ENCODE measurements around the gene RTL1.

RTL1 gene

DNA sequence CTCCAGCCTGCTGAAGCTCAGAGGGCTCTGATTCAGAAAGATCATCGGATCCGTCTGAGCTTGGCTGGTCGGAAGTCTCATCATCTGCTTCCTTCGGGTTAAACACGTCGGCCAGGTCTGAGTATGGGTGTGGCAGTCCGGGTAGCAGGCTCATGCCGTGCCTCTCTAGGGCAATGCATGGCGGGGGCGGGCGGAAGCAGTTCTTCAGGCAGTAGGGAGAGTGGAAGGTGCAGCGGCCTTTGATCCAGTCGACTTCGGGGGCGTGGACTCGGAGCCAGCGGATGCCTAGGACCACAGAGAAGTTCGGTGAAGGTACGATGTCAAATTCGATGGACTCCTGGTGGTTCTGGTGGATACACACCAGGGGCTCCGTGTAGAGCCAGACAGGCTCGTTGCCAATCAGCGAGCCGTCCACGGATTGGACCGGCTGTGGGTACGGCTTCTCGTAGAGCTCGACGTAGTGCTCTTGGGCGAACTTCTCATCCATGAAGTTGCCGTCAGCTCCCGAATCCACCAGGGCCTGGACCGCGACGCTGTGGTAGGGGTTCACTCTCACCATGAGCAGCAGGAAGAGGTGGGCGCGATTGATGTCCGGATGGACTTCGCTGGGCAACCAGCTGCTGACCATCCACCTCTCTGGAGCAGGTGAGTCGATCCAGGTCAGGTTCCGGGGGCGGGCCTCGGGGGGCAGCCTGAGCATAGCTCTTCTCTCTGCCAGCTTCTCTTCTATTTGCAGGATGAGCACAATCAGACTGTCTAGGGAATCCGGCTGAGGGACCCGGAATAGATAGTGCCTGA lies 20.3 kb downstream of the RTL1 start:
- H3F3A ChIP-seq (ENCODE audit: control insufficient read depth, insufficient read depth) = no peaks in the 10 kb centered on the region

DNA sequence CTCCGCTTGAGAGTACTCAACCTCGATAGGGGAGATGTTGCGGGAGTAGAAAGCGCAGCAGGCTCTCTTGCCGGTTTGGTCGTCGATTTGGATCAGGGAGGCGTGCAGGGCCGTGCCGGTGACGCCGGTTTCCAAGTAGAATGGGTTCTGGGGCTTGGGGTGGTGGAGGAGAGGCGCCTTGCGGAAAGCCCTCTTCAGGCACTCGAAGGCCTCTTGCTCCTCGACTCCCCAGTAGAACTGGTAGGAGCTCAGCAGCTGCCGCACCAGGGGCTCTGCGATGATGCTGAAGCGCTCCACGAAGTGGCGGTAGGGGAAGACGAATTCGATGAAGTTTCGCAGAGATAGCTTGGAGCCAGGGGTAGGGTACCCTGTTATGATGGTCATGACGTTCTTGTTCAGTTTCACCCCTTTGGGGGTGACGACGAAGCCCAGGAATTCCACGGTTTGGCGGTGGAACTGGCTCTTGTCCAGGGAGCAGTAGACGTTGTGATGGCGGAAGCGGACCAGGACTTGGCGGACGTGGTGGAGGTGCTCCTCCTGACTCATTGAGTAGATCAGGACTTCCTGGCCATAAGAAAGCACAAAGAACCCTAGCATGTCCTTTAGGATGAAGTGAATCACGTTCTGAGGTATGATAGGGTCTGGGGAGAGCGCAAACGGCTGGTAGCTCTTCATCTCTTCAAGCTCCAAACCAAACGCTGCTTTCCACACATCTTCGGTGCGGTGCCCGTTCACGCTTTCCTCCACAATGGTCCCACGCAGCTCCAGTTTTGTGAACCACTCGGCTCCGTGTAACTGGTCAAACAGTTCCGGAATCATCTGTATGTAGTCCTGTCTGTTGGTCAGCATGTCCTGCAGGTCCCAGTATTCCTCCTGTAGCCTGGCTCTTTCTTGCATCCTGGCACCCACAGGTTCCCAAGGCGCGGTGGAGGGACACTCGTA lies 21.2 kb downstream of the RTL1 start:
- Histone ChIP-seq H4K20me1 (ENCODE audit: control insufficient read depth, insufficient read depth, low read depth, low read length) (no peaks in the 10 kb centered on the region), H3K9me3 (ENCODE audit: control insufficient read depth, insufficient read depth, low read length) (no peaks in the 10 kb centered on the region; the same call in 1 of the 2 replicates), H3K79me2 (ENCODE audit: control insufficient read depth, low read length) (no peaks in the 10 kb centered on the region), H3K27ac (ENCODE audit: low read depth, low read length) (no peak overlapping the region), H3K9me2 (replicated peaks; ENCODE audit: control insufficient read depth, low read length) (no peaks in the 10 kb centered on the region), H3K27me3 (ENCODE audit: control insufficient read depth, low read length) (no peaks in the 10 kb centered on the region), H3K4me2 (ENCODE audit: low read length) (no peak overlapping the region), H3F3A (ENCODE audit: control insufficient read depth, insufficient read depth) (no peaks in the 10 kb centered on the region), H3K4me1 (ENCODE audit: control insufficient read depth, low read length) (no peaks in the 10 kb centered on the region), H3K36me3 (ENCODE audit: control insufficient read depth, low read length) (no peaks in the 10 kb centered on the region), H3K4me3 (ENCODE audit: low read length) (no peak overlapping the region)
- TF ChIP-seq, protein P1, sequence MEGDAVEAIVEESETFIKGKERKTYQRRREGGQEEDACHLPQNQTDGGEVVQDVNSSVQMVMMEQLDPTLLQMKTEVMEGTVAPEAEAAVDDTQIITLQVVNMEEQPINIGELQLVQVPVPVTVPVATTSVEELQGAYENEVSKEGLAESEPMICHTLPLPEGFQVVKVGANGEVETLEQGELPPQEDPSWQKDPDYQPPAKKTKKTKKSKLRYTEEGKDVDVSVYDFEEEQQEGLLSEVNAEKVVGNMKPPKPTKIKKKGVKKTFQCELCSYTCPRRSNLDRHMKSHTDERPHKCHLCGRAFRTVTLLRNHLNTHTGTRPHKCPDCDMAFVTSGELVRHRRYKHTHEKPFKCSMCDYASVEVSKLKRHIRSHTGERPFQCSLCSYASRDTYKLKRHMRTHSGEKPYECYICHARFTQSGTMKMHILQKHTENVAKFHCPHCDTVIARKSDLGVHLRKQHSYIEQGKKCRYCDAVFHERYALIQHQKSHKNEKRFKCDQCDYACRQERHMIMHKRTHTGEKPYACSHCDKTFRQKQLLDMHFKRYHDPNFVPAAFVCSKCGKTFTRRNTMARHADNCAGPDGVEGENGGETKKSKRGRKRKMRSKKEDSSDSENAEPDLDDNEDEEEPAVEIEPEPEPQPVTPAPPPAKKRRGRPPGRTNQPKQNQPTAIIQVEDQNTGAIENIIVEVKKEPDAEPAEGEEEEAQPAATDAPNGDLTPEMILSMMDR (IDR thresholded peaks at IDR 0.05; ENCODE audit: low read depth, low read length, poor library complexity, severe bottlenecking) = no peak
- no peak for TF ChIP-seq EZH2phosphoT487 (IDR thresholded peaks at IDR 0.05; ENCODE audit: borderline replicate concordance, low read length)

More for the DNA sequence above, 20.3 kb downstream of the RTL1 start:
- no peaks in the 10 kb centered on the region for H3K79me2 ChIP-seq (ENCODE audit: control insufficient read depth, low read length)
- no peaks in the 10 kb centered on the region for H4K20me1 ChIP-seq (ENCODE audit: control insufficient read depth, insufficient read depth, low read depth, low read length)
- H3K27me3 ChIP-seq (ENCODE audit: control insufficient read depth, low read length) = peaks cover 4% of the 10 kb centered on the region; the same call in 1 of the 2 replicates
- H3K4me3 ChIP-seq (ENCODE audit: low read length) = no peak overlapping the region
- H3K4me1 ChIP-seq (ENCODE audit: control insufficient read depth, low read length) = no peaks in the 10 kb centered on the region
- no peak overlapping the region for H3K27ac ChIP-seq (ENCODE audit: low read depth, low read length)
- H3K9me3 ChIP-seq (ENCODE audit: control insufficient read depth, insufficient read depth, low read length) = no peaks in the 10 kb centered on the region; the same call in 1 of the 2 replicates
- no peak for TF ChIP-seq EZH2phosphoT487 (IDR thresholded peaks at IDR 0.05; ENCODE audit: borderline replicate concordance, low read length)
- TF ChIP-seq, protein P1 (IDR thresholded peaks at IDR 0.05; ENCODE audit: low read depth, low read length, poor library complexity, severe bottlenecking) = no peak
- H3K36me3 ChIP-seq (ENCODE audit: control insufficient read depth, low read length) = no peaks in the 10 kb centered on the region
- H3K4me2 ChIP-seq (ENCODE audit: low read length) = no peak overlapping the region
- no peaks in the 10 kb centered on the region for H3K9me2 ChIP-seq (replicated peaks; ENCODE audit: control insufficient read depth, low read length)

DNA sequence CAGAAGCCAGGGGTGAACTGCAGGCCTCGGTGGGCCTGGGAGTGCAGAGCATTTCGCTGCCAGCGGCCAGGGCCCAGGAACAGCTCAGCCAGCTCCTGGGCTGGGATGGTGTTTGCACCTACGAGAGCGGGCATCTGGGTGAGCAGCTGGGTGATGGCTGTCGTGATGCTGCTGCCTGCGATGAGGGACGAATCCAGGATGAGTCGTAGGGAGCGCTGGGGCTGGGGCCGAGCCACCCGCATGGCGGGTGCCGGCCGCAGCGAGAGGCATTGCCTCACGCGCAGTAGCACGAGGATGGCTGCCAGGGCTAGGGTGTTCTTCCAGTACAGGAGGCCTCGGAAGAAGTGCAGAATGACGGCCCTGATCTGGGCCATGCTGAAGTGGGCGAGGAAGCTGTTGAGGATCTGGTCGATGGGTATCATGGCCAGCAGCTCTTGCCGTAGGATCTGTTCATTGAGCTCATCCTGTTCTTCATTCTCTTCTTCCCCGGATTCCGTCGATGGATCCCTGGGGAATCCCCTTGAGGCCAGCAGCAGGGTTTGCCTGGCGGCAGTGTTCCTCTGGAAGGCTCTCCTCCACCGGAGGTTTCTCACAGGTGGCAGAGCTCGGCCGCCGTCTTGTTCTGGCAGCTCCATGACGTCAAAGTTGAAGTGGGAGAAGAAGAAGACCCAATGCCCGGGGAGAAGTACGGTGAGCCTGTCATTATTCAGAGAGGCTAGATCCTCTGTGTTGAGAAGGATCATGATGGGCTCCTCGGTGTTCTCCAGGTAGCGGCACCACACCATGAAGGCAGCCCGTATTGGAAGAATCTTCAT lies 22.1 kb downstream of the RTL1 start:
- H4K20me1 ChIP-seq (ENCODE audit: control insufficient read depth, insufficient read depth, low read depth, low read length) = no peaks in the 10 kb centered on the region
- H3K79me2 ChIP-seq (ENCODE audit: control insufficient read depth, low read length) = no peaks in the 10 kb centered on the region
- no peaks in the 10 kb centered on the region for H3K27me3 ChIP-seq (ENCODE audit: control insufficient read depth, low read length)
- no peak for TF ChIP-seq EZH2phosphoT487 (IDR thresholded peaks at IDR 0.05; ENCODE audit: borderline replicate concordance, low read length)
- TF ChIP-seq, protein P1 (IDR thresholded peaks at IDR 0.05; ENCODE audit: low read depth, low read length, poor library complexity, severe bottlenecking) = no peak
- H3K4me3 ChIP-seq (ENCODE audit: low read length) = no peak overlapping the region
- H3K36me3 ChIP-seq (ENCODE audit: control insufficient read depth, low read length) = no peaks in the 10 kb centered on the region
- no peaks in the 10 kb centered on the region for H3K4me1 ChIP-seq (ENCODE audit: control insufficient read depth, low read length)
- H3K4me2 ChIP-seq (ENCODE audit: low read length) = no peak overlapping the region
- H3K9me3 ChIP-seq (ENCODE audit: control insufficient read depth, insufficient read depth, low read length) = no peaks in the 10 kb centered on the region; the same call in 1 of the 2 replicates
- H3K9me2 ChIP-seq (replicated peaks; ENCODE audit: control insufficient read depth, low read length) = no peaks in the 10 kb centered on the region
- no peaks in the 10 kb centered on the region for H3F3A ChIP-seq (ENCODE audit: control insufficient read depth, insufficient read depth)
- H3K27ac ChIP-seq (ENCODE audit: low read depth, low read length) = no peak overlapping the region

All from DOHH2 (cell line).